Osteocyte (in vitro differentiated cells): Measurements from ENCODE around the gene DPPA4. TPM values are rescaled to one million over a fixed set of nuclear protein-coding genes. Genes with fewer than 3 reads are reported as not detected.

Experiments
- DNase-seq: peaks from one replicate; pipeline ENCODE4 v3.0.0; 2021; ENCODE audit warnings: mixed read lengths; ENCODE audit not compliant: unreplicated experiment; ENCODE audit errors: extremely low spot score
- H3K27ac Mint-ChIP-seq: one replicate; pipeline ENCODE4 v1.8.0; 2021; ENCODE audit warnings: mild to moderate bottlenecking, mixed read lengths; ENCODE audit not compliant: unreplicated experiment
- H3K27me3 Mint-ChIP-seq: one replicate; pipeline ENCODE4 v1.8.0; 2021; ENCODE audit warnings: mixed read lengths; ENCODE audit not compliant: unreplicated experiment
- H3K36me3 Mint-ChIP-seq: one replicate; pipeline ENCODE4 v1.8.0; 2021; ENCODE audit warnings: mixed read lengths; ENCODE audit not compliant: unreplicated experiment
- H3K4me1 Mint-ChIP-seq: one replicate; pipeline ENCODE4 v1.8.0; 2021; ENCODE audit warnings: mixed read lengths; ENCODE audit not compliant: unreplicated experiment
- H3K4me3 Mint-ChIP-seq: one replicate; pipeline ENCODE4 v1.8.0; 2021; ENCODE audit warnings: mild to moderate bottlenecking, moderate library complexity, mixed read lengths; ENCODE audit not compliant: unreplicated experiment
- H3K9me3 Mint-ChIP-seq: one replicate; pipeline ENCODE4 v1.8.0; 2021; ENCODE audit warnings: mixed read lengths; ENCODE audit not compliant: unreplicated experiment
- total RNA-seq: library from RNA; stranded (reverse); gene quantifications from 2 replicates; pipeline ENCODE4 v1.2.1, GENCODE V29; 2021
- TF ChIP-seq, protein P1 (sequence below): fragments of 200-600 bp; sonication (generic); IDR thresholded peaks from 2 replicates; pipeline ENCODE4 v1.5.0; 2021; ENCODE audit warnings: antibody characterized with exemption, mild to moderate bottlenecking, moderate library complexity

DPPA4 gene
- total RNA-seq, 1 donor from 2014 or later, result 0.75 TPM

DNA sequence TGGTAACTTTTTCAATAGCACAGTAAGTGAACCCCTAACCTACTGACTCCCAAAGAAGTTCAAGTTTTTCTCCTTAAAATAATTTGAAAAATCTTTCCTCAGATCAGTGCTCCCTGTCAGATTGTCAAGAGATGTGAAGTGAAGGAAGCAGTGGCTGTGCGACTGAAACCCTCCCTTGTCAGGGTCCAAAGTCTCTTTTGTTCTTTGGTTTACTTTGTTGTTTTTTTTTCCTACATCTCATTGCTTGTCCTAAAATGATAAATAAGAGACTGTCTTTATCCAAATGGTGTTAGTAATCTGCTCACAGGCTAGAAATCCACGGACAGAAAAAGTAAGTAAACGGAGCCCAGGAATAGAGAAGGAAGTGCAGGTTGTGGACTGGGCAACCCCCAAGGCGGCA, 976 bp upstream of the DPPA4 start:
- H3K27ac Mint-ChIP-seq, result no peak overlapping the region
- DNase-seq, result no peak
- peaks cover 12% of the 10 kb centered on the region for H3K27me3 Mint-ChIP-seq
- TF ChIP-seq, protein P1, sequence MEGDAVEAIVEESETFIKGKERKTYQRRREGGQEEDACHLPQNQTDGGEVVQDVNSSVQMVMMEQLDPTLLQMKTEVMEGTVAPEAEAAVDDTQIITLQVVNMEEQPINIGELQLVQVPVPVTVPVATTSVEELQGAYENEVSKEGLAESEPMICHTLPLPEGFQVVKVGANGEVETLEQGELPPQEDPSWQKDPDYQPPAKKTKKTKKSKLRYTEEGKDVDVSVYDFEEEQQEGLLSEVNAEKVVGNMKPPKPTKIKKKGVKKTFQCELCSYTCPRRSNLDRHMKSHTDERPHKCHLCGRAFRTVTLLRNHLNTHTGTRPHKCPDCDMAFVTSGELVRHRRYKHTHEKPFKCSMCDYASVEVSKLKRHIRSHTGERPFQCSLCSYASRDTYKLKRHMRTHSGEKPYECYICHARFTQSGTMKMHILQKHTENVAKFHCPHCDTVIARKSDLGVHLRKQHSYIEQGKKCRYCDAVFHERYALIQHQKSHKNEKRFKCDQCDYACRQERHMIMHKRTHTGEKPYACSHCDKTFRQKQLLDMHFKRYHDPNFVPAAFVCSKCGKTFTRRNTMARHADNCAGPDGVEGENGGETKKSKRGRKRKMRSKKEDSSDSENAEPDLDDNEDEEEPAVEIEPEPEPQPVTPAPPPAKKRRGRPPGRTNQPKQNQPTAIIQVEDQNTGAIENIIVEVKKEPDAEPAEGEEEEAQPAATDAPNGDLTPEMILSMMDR, result no peak
- no peak overlapping the region for H3K4me3 Mint-ChIP-seq
- H3K9me3 Mint-ChIP-seq, result no peaks in the 10 kb centered on the region
- H3K4me1 Mint-ChIP-seq, result peaks cover 3% of the 10 kb centered on the region
- no peaks in the 10 kb centered on the region for H3K36me3 Mint-ChIP-seq

DNA sequence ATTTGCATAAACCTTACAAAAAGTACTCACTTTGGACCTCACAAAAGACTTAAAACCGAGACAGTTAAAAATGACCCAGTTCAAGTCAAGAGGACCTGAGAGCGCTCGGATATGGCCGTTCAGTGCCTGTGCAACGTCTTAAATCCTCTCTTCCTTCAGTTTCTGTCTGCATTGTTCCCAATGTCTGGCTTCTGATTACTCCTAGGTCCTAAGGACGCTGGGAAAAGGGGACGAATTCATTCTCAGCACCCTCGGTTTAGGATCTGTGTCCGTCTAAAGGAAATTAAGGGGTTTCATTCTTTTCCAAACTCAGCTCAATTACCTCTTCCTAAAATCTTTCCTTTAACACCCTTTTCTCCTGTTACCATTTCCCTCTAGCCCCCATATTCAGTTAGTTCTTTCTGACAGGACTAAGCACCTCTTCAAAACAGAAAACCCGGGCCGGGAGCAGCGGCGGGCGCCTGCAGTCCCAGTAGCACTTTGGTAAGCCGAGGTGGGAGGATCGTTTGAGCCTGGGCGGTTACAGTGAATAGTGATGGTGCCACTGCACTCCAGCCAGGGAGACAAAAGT, 970 bp downstream of the DPPA4 start:
- Mint-ChIP-seq H3K4me1 (peaks cover 3% of the 10 kb centered on the region), H3K4me3 (peak overlapping the region; percentile 78), H3K9me3 (no peaks in the 10 kb centered on the region), H3K27me3 (peaks cover 12% of the 10 kb centered on the region), H3K27ac (peak overlapping the region; percentile 64), H3K36me3 (no peaks in the 10 kb centered on the region)
- TF ChIP-seq, protein P1, result no peak
- no peak for DNase-seq

DNA sequence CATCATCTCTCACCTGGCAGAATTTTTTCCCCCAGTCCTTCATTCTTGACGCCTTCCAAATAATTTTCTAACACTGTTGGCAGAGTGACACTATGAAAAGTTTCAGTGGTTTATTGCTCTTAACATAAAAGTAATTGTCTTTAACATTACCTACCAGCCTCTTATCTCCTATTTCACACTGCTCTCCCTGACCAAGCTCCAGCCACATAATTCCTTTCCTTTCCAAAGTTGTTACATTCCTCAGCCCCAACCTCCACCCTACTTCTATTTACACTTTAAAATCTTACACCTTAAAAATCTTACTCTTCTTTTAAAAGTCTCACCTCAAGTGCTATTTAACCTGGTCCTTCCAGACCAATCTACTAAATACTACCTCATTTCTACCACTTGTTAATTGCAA, 2.8 kb downstream of the DPPA4 start:
- H3K36me3 Mint-ChIP-seq, result no peaks in the 10 kb centered on the region
- H3K4me1 Mint-ChIP-seq, result peaks cover 3% of the 10 kb centered on the region
- H3K9me3 Mint-ChIP-seq, result no peaks in the 10 kb centered on the region
- no peak overlapping the region for H3K27ac Mint-ChIP-seq
- no peak overlapping the region for H3K4me3 Mint-ChIP-seq
- TF ChIP-seq, protein P1, result no peak
- no peak for DNase-seq
- peaks cover 12% of the 10 kb centered on the region for H3K27me3 Mint-ChIP-seq

- Mint-ChIP-seq H3K4me3 (no peak overlapping the region), H3K27me3 (peaks cover under 1% of the 10 kb centered on the region), H3K9me3 (no peaks in the 10 kb centered on the region), H3K4me1 (peaks cover 3% of the 10 kb centered on the region), H3K27ac (no peak overlapping the region), H3K36me3 (no peaks in the 10 kb centered on the region)
- DNase-seq, result no peak
- TF ChIP-seq, protein P1, result no peak
Observed at GRCh38 chr3:109331692-109332091, 5.7 kb downstream of the DPPA4 start.

GRCh38 chr3:109330405-109330804, 6.9 kb downstream of the DPPA4 start:
- TF ChIP-seq, protein P1, result no peak
- H3K36me3 Mint-ChIP-seq, result no peaks in the 10 kb centered on the region
- no peak overlapping the region for H3K27ac Mint-ChIP-seq
- no peak overlapping the region for H3K4me3 Mint-ChIP-seq
- H3K27me3 Mint-ChIP-seq, result peaks cover 5% of the 10 kb centered on the region
- no peaks in the 10 kb centered on the region for H3K4me1 Mint-ChIP-seq
- no peak for DNase-seq
- no peaks in the 10 kb centered on the region for H3K9me3 Mint-ChIP-seq
